T-cell (primary cell): ENCODE data around the gene COX7A2L. TPM values are rescaled to one million over a fixed set of nuclear protein-coding genes. Genes with fewer than 3 reads are reported as not detected.

Experiments used
- ATAC-seq, 4 experiments: fragments of 200-7000 bp in 3 of 4; fragments of 150-1000 bp in 1 of 4; cut with Tn5 transposase; replicated peaks in 1 of 4; 1 replicate in 3 of 4; 2 replicates in 1 of 4; pipeline ENCODE4 v1.10.0; 2021; ENCODE audit warnings: moderate library complexity in 3 of 4, mild to moderate bottlenecking in 2 of 4, moderate number of reproducible peaks in 1 of 4
- CTCF ChIA-PET, 2 donors: fragments of 300-600 bp; sonication (Branson Sonifier 250); formaldehyde crosslinking; loops; one replicate each; lab custom pipeline; 2022; ENCODE audit warnings: antibody characterized with exemption in 2 of 2; lab: Charles Lee
- POLR2A ChIA-PET, 2 donors: fragments of 300-600 bp; sonication (Branson Sonifier 250); formaldehyde crosslinking; loops; one replicate each; lab custom pipeline; 2022; ENCODE audit warnings: antibody characterized with exemption in 2 of 2; lab: Charles Lee
- DNase-seq, 35 experiments: peaks; one replicate each; pipeline versions ENCODE4 v3.0.0 to v3.0.0-alpha.2; 2013 to 2023
- H3K27ac ChIP-seq: one replicate; pipeline ENCODE4 v1.5.1; 2013; ENCODE audit warnings: low read length
- H3K27me3 ChIP-seq, 2 experiments: replicated peaks in 1 of 2; 1 replicate in 1 of 2; 2 replicates in 1 of 2; pipeline versions ENCODE4 v1.6.1 to v1.7.0; 2013; ENCODE audit warnings: low read length in 1 of 2, mixed read lengths in 1 of 2; ENCODE audit not compliant: control insufficient read depth in 2 of 2, insufficient read depth in 2 of 2; ENCODE audit errors: extremely low read depth in 1 of 2
- H3K36me3 ChIP-seq, 2 donors: 1 replicate in 1 of 2; 2 replicates in 1 of 2; pipeline versions ENCODE4 v1.6.1 to v1.7.0; 2013; ENCODE audit warnings: low read length in 1 of 2; ENCODE audit not compliant: control insufficient read depth in 2 of 2, insufficient read depth in 1 of 2; ENCODE audit errors: extremely low read depth in 1 of 2
- H3K4me1 ChIP-seq, 2 experiments: 1 replicate in 1 of 2; 2 replicates in 1 of 2; pipeline versions ENCODE4 v1.6.1 to v1.7.0; 2013; ENCODE audit warnings: low read length in 2 of 2, mixed read lengths in 1 of 2; ENCODE audit not compliant: insufficient read depth in 2 of 2, control insufficient read depth in 1 of 2; ENCODE audit errors: extremely low read depth in 1 of 2
- H3K4me3 ChIP-seq, 2 donors: 1 replicate in 1 of 2; 2 replicates in 1 of 2; pipeline versions ENCODE4 v1.5.1 to v1.7.0; 2013; ENCODE audit warnings: mild to moderate bottlenecking in 2 of 2, low read length in 1 of 2, moderate library complexity in 1 of 2; ENCODE audit not compliant: control insufficient read depth in 1 of 2; ENCODE audit errors: extremely low read depth in 1 of 2
- H3K9me3 ChIP-seq: 2 replicates; pipeline ENCODE4 v1.7.0; 2013
- H3K27ac Mint-ChIP-seq, 2 donors: one replicate each; pipeline ENCODE4 v1.8.0; 2020 to 2021; ENCODE audit warnings: mild to moderate bottlenecking in 2 of 2, mixed read lengths in 2 of 2
- H3K27me3 Mint-ChIP-seq, 2 donors: one replicate each; pipeline ENCODE4 v1.8.0; 2021 to 2022; ENCODE audit warnings: mixed read lengths in 2 of 2
- H3K36me3 Mint-ChIP-seq: one replicate; pipeline ENCODE4 v1.8.0; 2021; ENCODE audit warnings: mixed read lengths
- H3K4me1 Mint-ChIP-seq, 3 donors: one replicate each; pipeline ENCODE4 v1.8.0; 2020 to 2022; ENCODE audit warnings: mixed read lengths in 3 of 3, mild to moderate bottlenecking in 1 of 3
- H3K4me3 Mint-ChIP-seq, 3 donors: one replicate each; pipeline ENCODE4 v1.8.0; 2020 to 2022; ENCODE audit warnings: mild to moderate bottlenecking in 3 of 3, mixed read lengths in 3 of 3, moderate library complexity in 3 of 3
- H3K9me3 Mint-ChIP-seq, 3 donors: one replicate each; pipeline ENCODE4 v1.8.0; 2020 to 2022; ENCODE audit warnings: mixed read lengths in 3 of 3
- WGBS: methylation state at CpG from one replicate; pipeline ENCODE4 v1.1.5; 2013; ENCODE audit warnings: missing lambda C conversion rate; ENCODE audit not compliant: insufficient coverage; 5-methylcytosine and 5-hydroxymethylcytosine counted together
- total RNA-seq, 35 experiments: library from RNA in 6 of 35; stranded (reverse) in 6 of 35; fragments of 120-200 nt in 1 of 35; gene quantifications; one replicate each; pipeline versions ENCODE4 v1.2.1 to v1.2.4 and lab custom pipeline; 2013 to 2026

Gene COX7A2L
- total RNA-seq, 5 donors from 2014 or later (not counting 1 experiment from before 2014, with no cell fraction given): 59.6 to 76.4 (median 72.6) TPM

GRCh38 chr2:42300527-42300926, 60.5 kb downstream of the COX7A2L start:
- CTCF ChIA-PET: no interaction called here
- peaks cover 0 to 57% of the 10 kb centered on the region in 2 donors for H3K36me3 ChIP-seq
- Mint-ChIP-seq H3K4me1 (peaks cover 51 to 64% (median 63%) of the 10 kb centered on the region in 3 donors), H3K36me3 (peaks cover 67% of the 10 kb centered on the region), H3K4me3 (no peak overlapping the region), H3K27ac (peak overlapping the region; percentile 86 to 99), H3K9me3 (no peaks in the 10 kb centered on the region), H3K27me3 (no peaks in the 10 kb centered on the region)
- ATAC-seq (no peak), DNase-seq (no peak)
- no peaks in the 10 kb centered on the region for H3K27me3 ChIP-seq
- no peaks in the 10 kb centered on the region for H3K9me3 ChIP-seq
- POLR2A ChIA-PET: no interaction called here
- WGBS: 86% methylated on average over 2 of the region's 2 CpGs
- H3K4me3 ChIP-seq: no peak overlapping the region
- H3K27ac ChIP-seq: peak overlapping the region; percentile 2
- H3K4me1 ChIP-seq: peaks cover 17 to 26% of the 10 kb centered on the region in 2 experiments

Other genes starting within 250 kb of the COX7A2L start
- gene EML4, start 191.9 kb downstream of the COX7A2L start, total RNA-seq: 100 to 1,000 TPM; 101 to 223 (median 123) TPM
- gene KCNG3, start 132.8 kb upstream of the COX7A2L start, total RNA-seq: under 1 TPM in 3 of 5 donors, not detected in 2; 0.09 to 0.25 (median 0.15) TPM
- 10 to 100 TPM; 20.9 to 42.4 (median 24.6) TPM for gene MTA3, start 207.4 kb upstream of the COX7A2L start, total RNA-seq